MCF 10A (cell line): ENCODE data around the gene FICD. TPM values are rescaled to one million over a fixed set of nuclear protein-coding genes. Genes with fewer than 3 reads are reported as not detected.
A peak's percentile ranks its signal among the peaks of the same experiment; 100 is the strongest.

Source experiments
- BruUV-seq: library from RNA; stranded (reverse); fragments of 400-500 nt; replicated peaks from 2 replicates; lab custom pipeline; 2021; lab: Mats Ljungman, UMichigan
- CTCF ChIA-PET: fragments of 300-600 bp; sonication (Branson Sonifier 250); formaldehyde crosslinking; extraction: SDS; loops from one replicate; lab custom pipeline; 2021; ENCODE audit warnings: antibody characterized with exemption, inconsistent platforms; lab: Yijun Ruan, JAX
- POLR2A ChIA-PET: fragments of 300-600, 350-650 bp; sonication (Branson Sonifier 250); formaldehyde crosslinking; extraction: SDS; loops from one replicate; lab custom pipeline; 2020; ENCODE audit warnings: antibody characterized with exemption, inconsistent platforms; lab: Yijun Ruan, JAX
- DNase-seq: peaks from one replicate; pipeline ENCODE4 v3.0.0-alpha.2; 2018; ENCODE audit not compliant: unreplicated experiment
- H3K27ac Mint-ChIP-seq: one replicate; pipeline ENCODE4 v1.8.0; 2022; ENCODE audit warnings: mild to moderate bottlenecking, low read depth, mixed read lengths; ENCODE audit not compliant: unreplicated experiment
- H3K27me3 Mint-ChIP-seq: one replicate; pipeline ENCODE4 v1.8.0; 2022; ENCODE audit warnings: mixed read lengths; ENCODE audit not compliant: insufficient read depth, unreplicated experiment
- H3K36me3 Mint-ChIP-seq: one replicate; pipeline ENCODE4 v1.8.0; 2022; ENCODE audit warnings: mild to moderate bottlenecking, moderate library complexity, mixed read lengths; ENCODE audit not compliant: insufficient read depth, unreplicated experiment
- H3K4me1 Mint-ChIP-seq: one replicate; pipeline ENCODE4 v1.8.0; 2022; ENCODE audit warnings: mixed read lengths; ENCODE audit not compliant: insufficient read depth, unreplicated experiment
- H3K4me3 Mint-ChIP-seq: one replicate; pipeline ENCODE4 v1.8.0; 2022; ENCODE audit warnings: mild to moderate bottlenecking, moderate library complexity, mixed read lengths; ENCODE audit not compliant: unreplicated experiment
- H3K9me3 Mint-ChIP-seq: one replicate; pipeline ENCODE4 v1.8.0; 2022; ENCODE audit warnings: mixed read lengths; ENCODE audit not compliant: unreplicated experiment
- intact Hi-C: fragments of 100-400 bp; cut with micrococcal nuclease; formaldehyde crosslinking; loops from 2 replicates; pipeline ENCODE4 v1.14.1; 2022
- total RNA-seq: library from RNA; stranded (reverse); gene quantifications from 2 replicates; pipeline ENCODE4 v1.2.3, GENCODE V29; 2022
- TF ChIP-seq, protein P1 (sequence below): fragments of 200-600 bp; IDR thresholded peaks from one replicate; pipeline ENCODE4 v1.8.0; 2022; ENCODE audit warnings: antibody characterized with exemption, mild to moderate bottlenecking; ENCODE audit not compliant: unreplicated experiment

FICD gene
- total RNA-seq, 1 experiment from 2014 or later, result 15.2 TPM

- Mint-ChIP-seq H3K27me3 (no peaks in the 10 kb centered on the region), H3K4me3 (no peak overlapping the region), H3K27ac (no peak overlapping the region), H3K9me3 (no peaks in the 10 kb centered on the region), H3K36me3 (peaks cover 86% of the 10 kb centered on the region), H3K4me1 (no peaks in the 10 kb centered on the region)
- POLR2A ChIA-PET, result interaction anchor here (0.7 kb wide), 1 partner anchor 842 kb away, joined by 5 read pairs; no protein-coding TSS in a partner anchor
- no TSS peak for BruUV-seq
- CTCF ChIA-PET, result interaction anchor here (0.6 to 1.3 kb wide), 4 partner anchors 21 to 854 kb away, joined by 3 to 5 read pairs (median 4); partner anchors contain the start of gene SART3
- intact Hi-C loops, result no loop called here
- TF ChIP-seq, protein P1, sequence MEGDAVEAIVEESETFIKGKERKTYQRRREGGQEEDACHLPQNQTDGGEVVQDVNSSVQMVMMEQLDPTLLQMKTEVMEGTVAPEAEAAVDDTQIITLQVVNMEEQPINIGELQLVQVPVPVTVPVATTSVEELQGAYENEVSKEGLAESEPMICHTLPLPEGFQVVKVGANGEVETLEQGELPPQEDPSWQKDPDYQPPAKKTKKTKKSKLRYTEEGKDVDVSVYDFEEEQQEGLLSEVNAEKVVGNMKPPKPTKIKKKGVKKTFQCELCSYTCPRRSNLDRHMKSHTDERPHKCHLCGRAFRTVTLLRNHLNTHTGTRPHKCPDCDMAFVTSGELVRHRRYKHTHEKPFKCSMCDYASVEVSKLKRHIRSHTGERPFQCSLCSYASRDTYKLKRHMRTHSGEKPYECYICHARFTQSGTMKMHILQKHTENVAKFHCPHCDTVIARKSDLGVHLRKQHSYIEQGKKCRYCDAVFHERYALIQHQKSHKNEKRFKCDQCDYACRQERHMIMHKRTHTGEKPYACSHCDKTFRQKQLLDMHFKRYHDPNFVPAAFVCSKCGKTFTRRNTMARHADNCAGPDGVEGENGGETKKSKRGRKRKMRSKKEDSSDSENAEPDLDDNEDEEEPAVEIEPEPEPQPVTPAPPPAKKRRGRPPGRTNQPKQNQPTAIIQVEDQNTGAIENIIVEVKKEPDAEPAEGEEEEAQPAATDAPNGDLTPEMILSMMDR, result no peak
- no peak for DNase-seq
Measured at GRCh38 chr12:108530161-108530560, 15.1 kb downstream of the FICD start.

GRCh38 chr12:108531929-108532848 is 17.1 kb downstream of the FICD start:
- H3K27ac Mint-ChIP-seq, result no peak overlapping the region
- no peak for DNase-seq
- H3K27me3 Mint-ChIP-seq, result no peaks in the 10 kb centered on the region
- H3K36me3 Mint-ChIP-seq, result peaks cover 89% of the 10 kb centered on the region
- H3K4me1 Mint-ChIP-seq, result no peaks in the 10 kb centered on the region
- ChIA-PET POLR2A (interaction anchor here (0.8 to 2.6 kb wide), 3 partner anchors 8 to 29 kb away, joined by 3 to 9 read pairs (median 3); partner anchors contain the start of gene SART3), CTCF (interaction anchor here (0.6 to 2.0 kb wide), 5 partner anchors 9 to 614 kb away, joined by 3 to 7 read pairs (median 3); no protein-coding TSS in a partner anchor)
- intact Hi-C loops, result no loop called here
- TF ChIP-seq, protein P1, result no peak
- no peaks in the 10 kb centered on the region for H3K9me3 Mint-ChIP-seq
- no peak overlapping the region for H3K4me3 Mint-ChIP-seq
- BruUV-seq, result no TSS peak

GRCh38 chr12:108538146-108538545 is 23.1 kb downstream of the FICD start:
- no TSS peak for BruUV-seq
- ChIA-PET CTCF (no interaction called here), POLR2A (interaction anchor here (0.6 kb wide), 1 partner anchor 16 kb away, joined by 3 read pairs; no protein-coding TSS in a partner anchor)
- Mint-ChIP-seq H3K27me3 (no peaks in the 10 kb centered on the region), H3K4me1 (peaks cover 8% of the 10 kb centered on the region), H3K4me3 (no peak overlapping the region), H3K27ac (peak overlapping the region; percentile 62), H3K9me3 (no peaks in the 10 kb centered on the region), H3K36me3 (peaks cover 65% of the 10 kb centered on the region)
- TF ChIP-seq, protein P1, result no peak
- no peak for DNase-seq
- intact Hi-C loops, result no loop called here

- ChIA-PET CTCF (no interaction called here), POLR2A (interaction anchor here (0.6 kb wide), 1 partner anchor 17 kb away, joined by 3 read pairs; no protein-coding TSS in a partner anchor)
- Mint-ChIP-seq H3K4me1 (peaks cover 8% of the 10 kb centered on the region), H3K9me3 (no peaks in the 10 kb centered on the region), H3K27me3 (no peaks in the 10 kb centered on the region), H3K36me3 (peaks cover 65% of the 10 kb centered on the region), H3K4me3 (no peak overlapping the region), H3K27ac (no peak overlapping the region)
- TF ChIP-seq, protein P1, result no peak
- DNase-seq, result no peak
- no TSS peak for BruUV-seq
- intact Hi-C loops, result no loop called here
Measured at GRCh38 chr12:108538616-108539195, 23.6 kb downstream of the FICD start.
